Neuron (in vitro differentiated cells): ENCODE measurements around the gene MINPP1.

Experiments
- H2AFZ ChIP-seq: one replicate; pipeline ENCODE4 v1.6.1; 2013; ENCODE audit warnings: low read depth, mild to moderate bottlenecking, inconsistent platforms, low read length, moderate library complexity
- H3K27me3 ChIP-seq: one replicate; pipeline ENCODE4 v1.6.1; 2013; ENCODE audit warnings: low read length; ENCODE audit not compliant: insufficient read depth
- H3K36me3 ChIP-seq: one replicate; pipeline ENCODE4 v1.6.1; 2013; ENCODE audit warnings: low read length; ENCODE audit not compliant: insufficient read depth
- H3K4me1 ChIP-seq: one replicate; pipeline ENCODE4 v1.6.1; 2013; ENCODE audit warnings: low read length; ENCODE audit not compliant: insufficient read depth
- H3K4me3 ChIP-seq: 2 replicates; pipeline ENCODE4 v1.5.1; 2013; ENCODE audit warnings: mild to moderate bottlenecking, low read length, moderate library complexity
- H3K9me3 ChIP-seq: one replicate; pipeline ENCODE4 v1.6.1; 2013; ENCODE audit warnings: low read length

The MINPP1 gene

GRCh38 chr10:87559392-87559791 lies 54.7 kb downstream of the MINPP1 start:
- Histone ChIP-seq H3K4me3 (no peak overlapping the region), H2AFZ (no peak overlapping the region), H3K9me3 (no peaks in the 10 kb centered on the region), H3K36me3 (no peaks in the 10 kb centered on the region), H3K4me1 (no peaks in the 10 kb centered on the region), H3K27me3 (no peaks in the 10 kb centered on the region)

- Histone ChIP-seq H3K9me3 (no peaks in the 10 kb centered on the region), H3K4me3 (no peak overlapping the region), H3K36me3 (no peaks in the 10 kb centered on the region), H2AFZ (no peak overlapping the region), H3K27me3 (no peaks in the 10 kb centered on the region), H3K4me1 (no peaks in the 10 kb centered on the region)
Measured at GRCh38 chr10:87560495-87561129, 55.9 kb downstream of the MINPP1 start.

DNA sequence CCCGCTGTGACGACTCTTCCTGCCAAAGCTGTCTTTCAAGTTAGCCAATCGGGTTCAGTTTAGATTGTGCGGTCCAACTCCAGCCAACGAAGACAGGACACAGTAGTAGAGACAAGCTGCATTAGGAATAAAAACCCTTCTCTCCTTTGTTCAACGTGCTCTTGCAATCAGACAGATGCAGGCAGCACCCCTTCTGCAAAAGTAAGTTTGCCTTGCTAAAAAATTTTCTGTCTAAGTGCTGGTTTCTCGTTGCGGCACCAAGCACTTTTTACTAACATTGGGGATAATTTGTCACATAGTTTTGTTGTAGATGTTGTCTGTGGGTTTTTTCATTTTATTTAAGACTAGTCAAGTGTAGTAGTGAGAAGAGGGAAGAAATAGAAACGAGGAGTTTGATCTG lies 58.1 kb downstream of the MINPP1 start:
- Histone ChIP-seq H2AFZ (no peak overlapping the region), H3K36me3 (no peaks in the 10 kb centered on the region), H3K27me3 (no peaks in the 10 kb centered on the region), H3K4me3 (no peak overlapping the region), H3K4me1 (no peaks in the 10 kb centered on the region), H3K9me3 (no peaks in the 10 kb centered on the region)

DNA sequence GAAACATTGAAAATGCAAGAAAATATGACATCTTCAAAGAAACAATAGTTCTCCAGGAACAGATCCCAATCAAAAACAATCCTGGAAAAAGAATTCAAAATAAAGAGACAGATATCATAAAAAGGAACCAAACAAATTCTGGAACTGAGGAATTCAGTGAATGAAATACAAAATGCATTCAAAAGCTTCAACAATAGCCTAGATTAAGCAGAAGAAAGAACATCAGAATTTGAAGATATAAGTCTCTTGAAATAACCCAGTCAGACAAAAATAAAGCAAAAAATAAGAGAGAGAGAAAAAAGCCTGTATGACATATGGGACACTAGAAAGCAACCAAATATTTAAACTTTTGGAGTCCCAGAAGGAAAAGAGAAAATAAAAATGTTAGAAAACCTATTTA lies 60.3 kb downstream of the MINPP1 start:
- Histone ChIP-seq H3K4me3 (no peak overlapping the region), H3K4me1 (no peaks in the 10 kb centered on the region), H3K9me3 (no peaks in the 10 kb centered on the region), H3K36me3 (no peaks in the 10 kb centered on the region), H2AFZ (no peak overlapping the region), H3K27me3 (no peaks in the 10 kb centered on the region)

DNA sequence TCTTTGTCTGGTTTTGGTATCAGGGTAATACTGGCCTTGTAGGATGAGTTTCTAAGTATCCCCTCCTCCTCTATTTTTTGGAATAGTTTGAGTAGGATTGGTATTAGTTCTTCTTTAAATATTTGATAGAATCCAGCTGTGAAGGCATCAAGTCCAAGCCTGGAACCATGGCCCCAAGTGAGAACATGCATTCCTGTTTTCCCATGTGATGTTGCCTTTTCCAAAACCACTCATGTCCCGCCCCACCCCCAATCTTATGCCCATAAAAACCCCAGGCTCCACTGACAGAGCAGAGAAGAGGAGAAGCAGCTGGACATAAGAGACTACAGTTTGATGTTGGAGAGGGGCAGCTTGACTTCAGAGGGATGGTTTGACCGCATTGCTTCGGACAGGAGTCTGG lies 71.2 kb downstream of the MINPP1 start:
- Histone ChIP-seq H3K27me3 (no peaks in the 10 kb centered on the region), H3K4me3 (no peak overlapping the region), H3K4me1 (no peaks in the 10 kb centered on the region), H2AFZ (no peak overlapping the region), H3K9me3 (no peaks in the 10 kb centered on the region), H3K36me3 (no peaks in the 10 kb centered on the region)

DNA sequence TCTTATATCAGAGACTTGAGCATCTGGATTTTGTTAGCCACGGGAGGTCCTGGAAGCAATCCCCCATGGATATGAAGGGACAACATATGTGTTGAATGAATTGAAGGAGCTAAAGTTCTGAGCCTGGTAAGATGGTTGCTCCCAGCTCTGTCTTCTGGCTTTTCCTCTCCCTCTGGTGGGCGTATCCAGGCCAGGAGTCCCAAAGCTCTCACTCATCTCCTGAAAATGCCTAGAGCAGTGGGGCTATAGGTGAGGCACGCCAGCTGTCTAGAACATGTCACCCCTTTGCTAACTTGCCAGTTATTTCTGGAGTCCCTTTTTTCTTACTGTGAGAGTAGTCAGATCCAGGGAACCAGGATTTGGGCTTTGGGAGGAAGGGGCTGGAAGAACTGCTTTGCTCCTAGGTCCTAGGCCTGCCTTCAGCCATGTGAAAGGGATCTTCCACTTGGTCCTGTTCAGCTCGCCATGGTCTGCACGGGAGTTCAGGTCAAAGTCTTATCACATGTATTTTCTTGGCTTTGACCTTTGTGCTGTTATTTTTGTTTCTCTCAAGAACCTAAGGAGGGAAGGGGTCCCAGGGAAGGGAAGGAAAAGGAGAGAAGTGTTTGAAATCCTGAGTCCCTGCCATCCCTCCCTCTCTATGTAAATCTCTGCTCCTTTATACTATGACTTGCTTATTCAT lies 73.6 kb downstream of the MINPP1 start:
- H3K4me3 ChIP-seq: no peak overlapping the region

DNA sequence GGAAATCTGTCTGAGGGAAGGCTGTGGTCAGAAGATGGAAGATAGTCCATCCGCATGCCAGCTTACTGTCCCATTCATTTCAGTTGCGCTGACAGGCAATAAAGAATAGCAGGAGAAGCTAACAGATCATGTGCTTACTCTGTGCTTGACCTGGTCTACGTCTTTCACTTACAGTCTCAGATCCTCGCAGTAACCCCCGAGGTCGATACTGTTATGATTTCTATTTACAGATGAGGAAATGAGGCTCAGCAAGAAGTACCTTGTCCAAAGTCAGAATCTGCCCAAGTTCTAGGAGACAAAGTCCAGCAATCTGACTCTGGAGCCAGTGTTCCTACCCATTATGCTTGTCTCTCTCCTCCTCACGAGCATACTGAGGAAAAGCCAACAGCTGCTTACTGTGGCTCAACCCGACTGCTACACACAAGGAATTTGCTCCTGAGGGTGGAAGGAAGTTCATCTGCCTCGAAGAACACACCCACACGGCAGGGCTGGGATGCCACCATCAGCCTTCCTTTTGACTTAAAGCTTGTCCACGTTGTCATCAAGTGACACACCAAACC lies 74.2 kb downstream of the MINPP1 start:
- Histone ChIP-seq H3K9me3 (no peaks in the 10 kb centered on the region), H3K4me1 (no peaks in the 10 kb centered on the region), H3K36me3 (no peaks in the 10 kb centered on the region), H3K27me3 (no peaks in the 10 kb centered on the region), H2AFZ (no peak overlapping the region), H3K4me3 (no peak overlapping the region)

More for the DNA sequence above, 73.6 kb downstream of the MINPP1 start:
- Histone ChIP-seq H3K27me3 (no peaks in the 10 kb centered on the region), H2AFZ (no peak overlapping the region), H3K4me1 (no peaks in the 10 kb centered on the region), H3K9me3 (no peaks in the 10 kb centered on the region), H3K36me3 (no peaks in the 10 kb centered on the region)

DNA sequence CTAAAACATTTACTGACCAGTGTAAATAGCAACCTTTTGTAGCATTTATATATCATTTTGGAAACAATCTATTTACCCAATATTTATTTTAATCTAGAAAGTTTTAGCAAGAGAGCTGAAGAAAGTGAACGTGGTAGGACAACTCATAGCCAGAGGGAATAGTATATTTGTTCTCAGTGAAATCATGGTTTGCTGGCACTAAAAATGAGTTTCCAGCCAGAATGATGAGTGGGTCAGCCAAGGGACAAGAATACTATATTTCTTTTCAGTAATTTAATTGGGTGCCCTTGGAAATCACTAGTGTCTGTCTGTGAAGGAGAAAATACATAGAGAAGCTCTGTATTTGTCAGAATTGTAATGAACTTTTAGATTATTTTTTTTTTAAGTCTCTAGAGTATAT lies 74.9 kb downstream of the MINPP1 start:
- no peaks in the 10 kb centered on the region for H3K4me1 ChIP-seq
- H3K4me3 ChIP-seq: no peak overlapping the region
- H3K27me3 ChIP-seq: no peaks in the 10 kb centered on the region
- no peaks in the 10 kb centered on the region for H3K36me3 ChIP-seq
- H3K9me3 ChIP-seq: no peaks in the 10 kb centered on the region
- H2AFZ ChIP-seq: no peak overlapping the region

DNA sequence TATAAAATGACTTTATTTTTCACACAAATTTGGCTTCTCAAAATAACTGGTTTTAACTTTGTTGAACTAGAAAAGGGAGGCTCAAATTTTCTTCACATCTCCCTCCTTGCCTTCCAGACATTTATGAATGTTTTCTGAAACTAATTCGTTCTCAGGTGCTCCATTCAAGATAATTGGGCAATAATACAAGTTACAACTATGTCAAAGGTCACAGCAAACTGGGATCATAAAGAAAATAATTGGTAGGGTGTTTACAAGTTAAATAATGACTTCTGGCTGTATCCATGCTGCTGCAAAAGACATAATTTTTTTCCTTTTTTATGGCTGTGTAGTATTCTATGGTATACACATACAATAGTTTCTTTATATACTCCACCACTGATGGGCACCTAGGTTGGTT lies 75.3 kb downstream of the MINPP1 start:
- Histone ChIP-seq H3K36me3 (no peaks in the 10 kb centered on the region), H3K4me3 (no peak overlapping the region), H3K4me1 (no peaks in the 10 kb centered on the region), H3K9me3 (no peaks in the 10 kb centered on the region), H3K27me3 (no peaks in the 10 kb centered on the region), H2AFZ (no peak overlapping the region)

DNA sequence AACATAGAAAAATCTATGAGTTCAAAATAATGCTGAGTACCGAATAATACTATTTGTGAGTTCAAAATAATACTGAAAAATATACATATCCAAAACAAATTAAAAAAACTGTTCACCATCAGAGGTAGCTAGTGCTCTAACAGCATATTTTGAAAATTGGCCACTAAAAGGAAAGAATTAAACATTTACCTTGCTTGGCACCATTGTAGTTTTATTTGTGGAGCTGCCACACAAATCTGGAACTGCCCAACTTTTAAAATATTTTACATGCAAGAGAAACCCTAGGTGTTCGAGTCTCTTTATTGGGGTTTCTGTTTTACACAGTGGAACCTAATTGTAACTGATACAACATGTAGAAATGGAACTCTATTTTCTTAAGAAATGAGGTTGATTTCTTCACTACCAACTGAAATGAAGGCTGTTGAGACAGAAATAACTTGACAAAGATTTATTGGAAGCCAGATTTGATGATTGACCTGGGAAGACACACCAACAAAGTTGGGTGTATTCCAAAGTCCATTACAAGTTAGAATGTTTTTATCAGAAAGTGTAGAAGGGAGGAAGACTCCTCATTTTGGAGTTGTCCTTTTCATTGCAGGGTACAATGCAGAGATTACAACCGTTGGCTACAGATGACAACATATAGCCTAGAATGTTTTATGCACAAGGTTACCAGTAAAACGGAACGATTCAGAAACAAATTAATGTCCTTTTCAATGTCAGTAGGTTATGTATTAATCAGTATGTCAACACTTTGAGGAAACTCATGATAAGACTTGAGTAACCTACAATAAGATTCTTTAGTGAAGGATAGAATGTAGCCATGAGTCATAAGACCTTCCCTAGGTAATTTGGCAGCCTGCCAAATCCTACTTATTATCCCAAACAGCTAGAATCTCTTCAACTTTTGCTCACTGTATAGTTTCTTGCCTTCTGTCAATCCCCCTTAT lies 81.1 kb downstream of the MINPP1 start:
- H3K4me1 ChIP-seq: no peaks in the 10 kb centered on the region
- no peak overlapping the region for H2AFZ ChIP-seq
- no peaks in the 10 kb centered on the region for H3K36me3 ChIP-seq
- H3K9me3 ChIP-seq: no peaks in the 10 kb centered on the region
- no peaks in the 10 kb centered on the region for H3K27me3 ChIP-seq
- H3K4me3 ChIP-seq: no peak overlapping the region

- H3K27me3 ChIP-seq: no peaks in the 10 kb centered on the region
- no peaks in the 10 kb centered on the region for H3K9me3 ChIP-seq
- no peak overlapping the region for H3K4me3 ChIP-seq
- H3K36me3 ChIP-seq: no peaks in the 10 kb centered on the region
- H3K4me1 ChIP-seq: no peaks in the 10 kb centered on the region
- no peak overlapping the region for H2AFZ ChIP-seq
Measured at GRCh38 chr10:87589645-87590051, 85.0 kb downstream of the MINPP1 start.

DNA sequence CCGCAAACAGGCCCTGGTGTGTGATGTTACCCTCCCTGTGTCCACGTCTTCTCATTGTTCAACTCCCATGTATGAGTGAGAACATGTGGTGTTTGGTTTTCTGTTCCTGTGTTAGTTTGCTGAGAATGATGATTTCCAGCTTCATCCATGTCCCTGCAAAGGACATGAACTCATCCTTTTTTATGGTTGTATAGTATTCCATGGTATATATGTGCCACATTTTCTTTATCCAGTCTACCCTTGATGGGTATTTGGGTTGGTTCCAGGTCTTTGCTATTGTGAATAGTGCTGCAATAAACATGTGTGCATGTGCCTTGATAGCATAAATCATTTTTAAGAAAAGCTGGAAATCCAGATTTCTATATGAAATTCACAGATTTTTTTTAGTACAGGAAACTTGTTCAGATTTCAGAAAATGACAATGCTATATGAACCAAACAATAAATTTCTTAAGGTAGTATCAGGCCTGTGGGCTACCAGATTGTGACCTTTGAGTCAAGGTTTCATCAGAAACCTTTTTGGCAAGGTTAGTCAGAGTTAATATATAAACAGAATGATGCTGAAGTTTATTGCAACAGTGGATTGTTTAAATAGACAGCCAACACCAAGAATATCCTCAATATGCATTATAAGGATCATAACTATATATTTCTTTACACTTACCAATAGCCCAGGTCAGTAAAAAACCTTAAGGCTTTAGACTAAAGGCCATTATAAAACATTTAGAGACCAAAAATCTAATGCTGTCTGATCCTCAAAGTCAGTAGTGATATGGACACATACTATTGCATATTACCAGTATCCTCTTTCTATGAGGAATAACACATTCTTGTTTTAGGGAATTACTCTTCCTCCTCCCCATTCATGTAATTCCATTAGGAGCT lies 86.3 kb downstream of the MINPP1 start:
- no peaks in the 10 kb centered on the region for H3K9me3 ChIP-seq
- H3K36me3 ChIP-seq: no peaks in the 10 kb centered on the region
- no peak overlapping the region for H3K4me3 ChIP-seq

More for the DNA sequence above, 86.3 kb downstream of the MINPP1 start:
- Histone ChIP-seq H3K27me3 (no peaks in the 10 kb centered on the region), H2AFZ (no peak overlapping the region), H3K4me1 (no peaks in the 10 kb centered on the region)
